Daoy (cell line): Measurements from ENCODE around the gene SLC25A19. TPM values are rescaled to one million over a fixed set of nuclear protein-coding genes. Genes with fewer than 3 reads are reported as not detected.
"Not testable (repeated sequence)": the region's sequence is repeated elsewhere in the genome, so short reads cannot be mapped to it uniquely, and the experiment has no call there.

Experiments used
- DNase-seq: peaks from one replicate; pipeline ENCODE4 v3.0.0-alpha.2; 2015; ENCODE audit warnings: low read depth
- total RNA-seq: library from RNA; depleted of rRNA; stranded (reverse); fragments of >200 nt; shearing (Covaris generic); gene quantifications from 2 replicates; pipeline ENCODE4 v1.2.3, GENCODE V29; 2014

SLC25A19 gene
- total RNA-seq, 1 experiment from 2014 or later: 30.9 TPM

DNA sequence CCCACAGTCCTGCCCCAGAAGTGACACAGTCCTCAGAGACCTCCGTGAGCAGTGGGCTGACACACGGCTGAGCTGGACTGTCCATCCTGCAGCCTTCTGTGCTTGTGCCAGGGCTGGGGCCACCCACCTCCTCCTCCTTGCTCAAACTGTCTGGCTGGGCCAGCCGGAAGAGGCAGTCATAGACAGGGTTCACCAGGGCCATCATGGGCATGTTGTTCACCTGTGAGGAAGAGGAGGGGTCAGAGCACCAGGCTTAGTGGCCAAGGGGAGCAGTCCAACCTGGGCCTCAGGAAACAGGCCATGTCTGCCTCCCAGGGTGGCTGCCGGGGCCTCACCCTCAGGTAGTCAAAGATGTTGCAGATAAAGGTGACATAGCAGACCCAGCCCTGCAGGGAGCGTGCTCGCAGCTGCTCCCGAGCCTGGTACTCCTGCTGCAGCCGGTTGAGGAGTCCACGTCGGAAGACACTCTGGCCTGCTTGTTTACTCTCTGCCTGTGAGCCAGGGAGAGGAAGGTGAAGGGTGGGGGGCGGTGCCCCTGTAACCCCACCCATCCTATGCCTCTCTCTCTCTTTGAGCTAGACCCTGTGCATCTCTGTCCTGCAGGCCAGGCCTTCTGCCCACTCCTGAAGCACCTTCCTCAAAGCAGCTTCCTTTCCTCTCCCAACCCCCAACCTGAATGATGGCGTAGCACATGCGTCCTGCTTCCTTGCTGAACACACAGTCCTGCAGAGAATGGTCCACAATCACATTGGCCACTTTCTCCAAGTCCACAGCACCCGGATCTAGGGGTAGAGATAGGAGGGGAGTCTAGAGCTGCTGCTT, 21.6 kb downstream of the SLC25A19 start:
- DNase-seq: no peak

DNA sequence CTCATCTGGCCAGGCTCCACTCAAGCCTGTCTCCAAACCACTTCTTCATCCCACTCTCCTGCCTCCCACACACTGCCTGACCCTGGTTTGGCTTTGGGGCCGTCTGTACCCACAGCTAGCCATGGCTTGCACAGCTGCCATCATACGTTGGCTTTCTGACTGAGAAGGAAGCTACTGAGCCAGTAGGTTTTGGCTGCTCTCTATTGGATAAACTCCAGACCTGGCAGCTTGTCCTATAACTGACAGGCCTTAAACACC, 22.2 kb downstream of the SLC25A19 start:
- DNase-seq: no peak

DNA sequence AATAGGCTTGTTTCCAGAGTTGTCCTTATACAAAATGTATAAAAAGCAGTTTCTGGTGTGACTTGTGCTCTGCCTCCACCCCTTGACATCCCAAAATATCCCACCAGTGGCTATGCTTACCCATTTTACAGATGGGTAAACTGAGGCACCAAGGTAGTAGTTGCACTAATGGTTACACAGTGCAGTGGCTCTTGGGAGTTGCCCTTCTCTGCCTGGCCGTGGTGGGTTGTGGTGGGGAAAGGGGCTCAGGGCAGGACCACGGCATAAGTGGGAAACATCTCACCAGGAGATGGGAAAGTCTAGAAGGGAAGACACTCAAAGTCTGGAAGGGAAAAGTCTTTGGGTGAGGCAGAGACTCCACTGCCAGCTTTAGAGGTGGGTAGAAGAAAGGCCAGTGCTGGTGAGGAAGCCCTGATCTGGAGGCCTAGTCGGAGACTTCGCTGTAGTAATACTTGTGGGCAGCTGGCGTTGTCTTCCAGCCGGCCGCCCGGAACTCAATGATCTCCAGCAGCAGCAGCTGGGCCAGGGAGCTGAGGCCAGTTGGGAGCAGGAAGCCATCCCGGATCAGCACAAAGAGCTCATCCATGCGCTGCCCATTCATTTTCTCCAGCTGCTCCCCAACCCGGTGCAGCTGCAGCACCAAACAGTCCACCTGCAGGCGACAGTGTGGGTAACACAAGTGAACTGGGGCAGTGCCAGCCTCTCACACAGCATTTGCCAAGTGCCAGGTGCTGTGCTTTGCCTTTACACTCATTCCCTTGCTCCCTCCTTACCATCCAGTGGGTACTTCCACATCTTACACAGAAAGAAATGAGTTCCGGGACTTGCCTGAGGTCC, 22.7 kb downstream of the SLC25A19 start:
- DNase-seq: no peak

- no peak for DNase-seq
Observed at GRCh38 chr17:75265614-75266315, 23.5 kb downstream of the SLC25A19 start.

DNA sequence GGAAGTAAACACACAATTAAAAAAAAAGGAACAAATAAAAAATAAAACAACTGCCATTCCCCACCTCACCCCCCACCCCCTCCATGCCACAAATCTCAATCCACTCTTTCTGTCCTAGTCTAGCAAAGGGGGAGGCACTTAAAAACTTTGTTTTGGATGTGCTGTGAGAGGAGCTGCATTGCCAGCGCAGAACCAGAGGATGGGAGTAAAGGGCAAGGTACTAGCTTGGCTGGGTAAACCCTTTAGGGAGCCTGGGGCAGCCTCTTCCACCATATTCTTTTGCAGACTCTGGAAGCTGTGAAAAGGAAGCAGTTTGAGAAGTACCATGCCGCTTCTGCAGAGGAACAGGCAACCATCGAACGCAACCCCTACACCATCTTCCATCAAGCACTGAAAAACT, 26.2 kb downstream of the SLC25A19 start:
- no peak for DNase-seq

DNA sequence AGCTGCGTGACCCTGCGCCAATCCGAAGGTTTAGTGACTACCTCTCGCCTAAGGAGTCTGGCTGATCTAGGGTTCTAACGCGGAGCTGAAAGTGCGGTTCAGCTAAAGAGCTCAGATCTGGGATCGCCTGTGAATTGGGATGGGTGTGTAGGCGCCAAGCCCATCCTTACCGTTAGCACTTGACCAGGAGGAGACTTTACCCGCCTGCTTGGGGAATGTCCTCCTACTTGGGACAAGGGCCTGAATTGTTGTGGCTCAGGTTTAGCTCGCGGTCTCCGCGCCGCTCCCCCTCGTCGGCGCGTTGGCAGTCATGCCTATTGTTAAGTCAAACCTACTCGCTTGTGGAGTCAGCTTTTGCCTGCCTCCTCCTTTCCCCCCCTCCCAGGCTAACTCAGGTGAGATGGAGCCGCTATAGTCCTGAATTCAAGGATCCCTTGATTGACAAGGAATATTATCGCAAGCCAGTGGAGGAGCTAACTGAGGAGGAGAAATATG, 27.1 kb downstream of the SLC25A19 start:
- DNase-seq: no peak

GRCh38 chr17:75261336-75262111, 27.7 kb downstream of the SLC25A19 start, which contains the start of the genes GGA3 and MRPS7:
TSS of gene GGA3 (minus strand) at chr17:75261606. CDS start at chr17:75261587, 19 bp downstream.
TSS of gene MRPS7 (plus strand) at chr17:75261879. CDS start at chr17:75261901, 22 bp downstream.
- peak; percentile 96 for DNase-seq

GRCh38 chr17:75260641-75261335, 28.4 kb downstream of the SLC25A19 start:
- DNase-seq: peak; percentile 27

DNA sequence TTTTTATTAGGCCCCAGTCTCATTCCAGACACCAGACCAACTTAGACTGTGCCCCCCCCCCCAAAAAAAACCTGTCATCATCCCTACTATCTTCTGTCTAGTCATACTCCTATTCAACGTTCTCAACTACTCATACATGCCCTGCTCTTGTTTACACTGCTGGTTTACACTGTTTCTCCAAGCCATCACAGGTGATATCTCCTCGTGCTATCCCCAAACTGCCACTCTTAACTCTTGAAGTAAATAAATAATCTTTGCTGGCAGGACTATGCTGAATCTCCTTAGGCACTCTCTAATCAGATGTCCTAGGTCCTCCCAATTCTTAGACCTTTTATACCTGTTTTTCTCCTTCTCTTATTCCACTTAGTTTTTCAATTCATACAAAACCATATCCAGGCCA, 32.0 kb downstream of the SLC25A19 start:
- not testable (repeated sequence) for DNase-seq

DNA sequence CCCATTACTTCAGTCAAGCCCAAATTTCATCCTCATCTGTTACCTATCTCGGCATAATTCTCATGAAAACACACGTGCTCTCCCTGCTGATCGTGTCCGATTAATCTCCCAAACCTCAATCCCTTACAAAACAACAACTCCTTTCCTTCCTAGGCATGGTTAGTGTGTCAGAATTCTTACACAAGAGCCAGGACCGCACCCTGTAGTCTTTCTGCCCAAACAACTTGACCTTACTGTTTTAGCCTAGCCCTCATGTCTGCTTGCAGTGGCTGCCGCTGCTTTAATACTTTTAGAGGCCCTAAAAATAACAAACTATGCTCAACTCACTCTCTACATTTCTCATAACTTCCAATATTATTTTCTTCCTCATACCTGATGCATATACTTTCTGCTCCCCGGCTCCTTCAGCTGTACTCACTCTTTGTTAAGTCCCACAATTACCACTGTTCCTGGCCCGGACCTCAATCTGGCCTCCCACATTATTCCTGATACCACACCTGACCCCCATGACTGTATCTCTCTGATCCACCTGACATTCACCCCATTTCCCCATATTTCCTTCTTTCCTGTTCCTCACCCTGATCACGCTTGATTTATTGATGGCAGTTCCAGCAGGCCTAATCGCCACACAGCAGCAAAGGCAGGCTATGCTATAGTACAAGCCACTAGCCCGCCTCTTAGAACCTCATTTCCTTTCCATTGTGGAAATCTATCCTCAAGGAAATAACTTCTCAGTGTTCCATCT, 33.1 kb downstream of the SLC25A19 start:
- DNase-seq: not testable (repeated sequence)

GRCh38 chr17:75252039-75252816, 37.0 kb downstream of the SLC25A19 start:
- DNase-seq: no peak

DNA sequence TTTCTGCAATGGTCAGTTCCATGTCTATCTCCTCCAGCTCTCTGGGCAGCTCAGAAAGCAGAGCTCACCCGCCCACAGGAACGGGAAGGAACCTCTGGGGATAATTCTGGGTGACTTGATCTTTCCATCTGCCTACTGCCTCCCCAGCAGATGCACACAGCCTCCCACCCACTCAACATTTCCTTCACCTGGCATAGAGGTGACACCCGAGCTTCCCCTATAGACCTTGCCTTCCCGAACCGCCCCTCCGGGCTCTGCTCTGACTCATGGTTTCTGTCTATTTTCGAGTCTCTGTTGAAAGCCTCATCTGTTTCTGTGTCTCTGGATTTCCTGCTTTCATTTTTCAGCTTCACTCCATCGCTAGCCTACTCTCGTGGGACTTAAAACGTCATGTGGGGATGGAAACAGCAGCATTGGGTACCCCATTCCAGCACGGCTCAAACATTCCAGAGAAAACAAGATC, 39.2 kb downstream of the SLC25A19 start:
- peak; percentile 59 for DNase-seq

- DNase-seq: no peak
Observed at GRCh38 chr17:75249564-75249963, 39.7 kb downstream of the SLC25A19 start.

GRCh38 chr17:75246404-75246803, 42.8 kb downstream of the SLC25A19 start:
- no peak for DNase-seq

DNA sequence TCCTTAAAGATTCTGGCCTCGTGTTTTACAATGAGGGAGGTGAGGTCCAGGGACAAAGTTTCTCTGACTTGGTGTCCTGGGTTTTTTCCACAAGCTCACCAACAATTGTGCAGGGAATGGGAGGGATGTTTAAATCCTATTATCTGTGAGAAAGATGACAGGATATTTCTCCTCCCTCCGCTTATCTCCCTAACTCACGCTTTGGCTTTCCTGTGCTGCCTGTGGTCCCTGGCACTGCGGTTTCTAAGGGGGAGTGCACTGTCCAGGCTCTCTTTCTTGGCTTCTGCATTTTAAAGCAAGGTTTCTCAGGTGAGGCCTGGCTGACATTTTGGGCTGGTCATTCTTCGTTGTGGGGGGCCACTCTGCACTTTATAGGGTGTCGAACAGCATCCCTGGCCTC, 44.2 kb downstream of the SLC25A19 start:
- DNase-seq: no peak

- DNase-seq: no peak
Observed at GRCh38 chr17:75244133-75244866, 44.9 kb downstream of the SLC25A19 start.

- DNase-seq: no peak
Observed at GRCh38 chr17:75242461-75243042, 46.7 kb downstream of the SLC25A19 start.

DNA sequence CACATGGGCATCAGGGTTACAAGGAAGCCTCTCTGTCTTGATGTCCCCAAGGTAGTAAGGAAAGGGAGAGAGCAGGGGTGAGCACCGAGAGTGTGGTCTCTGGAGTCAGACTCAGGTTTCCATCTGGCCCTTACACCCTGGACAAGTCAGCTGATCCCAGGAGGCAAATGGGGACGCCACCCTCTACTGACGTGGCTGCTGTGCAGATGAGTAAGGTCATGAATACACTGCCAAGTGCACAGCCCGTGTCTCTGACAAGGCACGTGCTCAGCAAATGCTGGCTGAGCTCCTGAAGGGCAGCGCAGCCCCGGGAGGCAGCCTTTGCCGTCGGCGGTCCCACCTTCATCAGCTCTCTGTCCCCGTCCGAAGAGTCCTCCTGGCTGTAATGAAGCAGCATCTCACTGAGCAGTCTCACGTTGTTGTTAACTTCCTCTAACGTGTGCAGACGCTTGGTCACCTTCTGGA, 47.2 kb downstream of the SLC25A19 start:
- peak; percentile 37 for DNase-seq
